NOMO-1 (cell line): Measurements from ENCODE around the gene FASTKD2.

Experiments
- DNase-seq, 2 experiments: peaks; one replicate each; lab custom pipeline; 2025; ENCODE audit not compliant: unreplicated experiment in 2 of 2; lab: John Stamatoyannopoulos, UW

Gene FASTKD2

DNA sequence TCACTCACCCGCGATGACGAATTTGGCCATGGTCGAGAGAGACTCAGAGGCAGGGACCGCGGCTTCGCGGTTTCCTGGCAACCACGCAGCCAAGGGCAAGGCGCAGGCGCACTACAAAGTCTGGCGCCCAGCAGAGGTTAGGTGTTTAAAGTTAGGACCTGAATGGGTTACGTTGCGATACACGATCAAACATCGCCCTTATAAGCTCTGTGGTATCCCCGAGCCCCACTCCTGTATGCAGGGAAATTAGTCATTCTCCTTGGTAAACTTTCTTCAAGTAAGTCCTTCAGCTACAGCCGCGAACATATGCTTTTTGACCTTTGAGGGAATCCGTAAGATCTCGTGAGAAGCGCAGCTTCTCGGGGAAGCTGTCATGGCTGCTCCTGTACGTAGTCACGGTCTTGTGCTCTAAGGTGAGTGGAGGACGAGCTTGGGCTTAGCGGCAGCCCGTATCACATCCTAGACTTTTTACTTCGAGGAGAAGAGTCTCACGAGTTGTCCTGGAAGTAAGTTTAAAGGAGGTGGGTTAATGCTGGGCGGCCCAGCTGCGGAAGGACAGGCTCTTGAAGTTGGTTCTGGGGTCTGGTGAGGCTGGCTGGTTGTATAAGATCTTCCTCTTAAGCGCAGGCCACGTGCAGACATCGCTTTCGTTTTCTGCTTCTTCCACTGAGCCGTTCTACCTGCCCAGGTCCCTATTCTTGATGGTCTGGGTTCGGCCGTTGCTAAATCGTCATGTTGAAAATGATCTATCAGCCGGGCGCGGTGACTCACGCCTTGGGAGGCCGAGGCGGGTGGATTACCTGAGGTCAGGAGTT, at the start of gene FASTKD2, which contains the start of gene MDH1B:
Gene FASTKD2 (plus strand): TSS at position 365 of the 815 bp plus-strand sequence. CDS start 1,088 bp downstream, outside the sequence.
Gene MDH1B (minus strand): TSS at position 87 of the 815 bp plus-strand sequence. CDS start 57 bp downstream, at position 30.
- peak; percentile 84 to 94 for DNase-seq

DNA sequence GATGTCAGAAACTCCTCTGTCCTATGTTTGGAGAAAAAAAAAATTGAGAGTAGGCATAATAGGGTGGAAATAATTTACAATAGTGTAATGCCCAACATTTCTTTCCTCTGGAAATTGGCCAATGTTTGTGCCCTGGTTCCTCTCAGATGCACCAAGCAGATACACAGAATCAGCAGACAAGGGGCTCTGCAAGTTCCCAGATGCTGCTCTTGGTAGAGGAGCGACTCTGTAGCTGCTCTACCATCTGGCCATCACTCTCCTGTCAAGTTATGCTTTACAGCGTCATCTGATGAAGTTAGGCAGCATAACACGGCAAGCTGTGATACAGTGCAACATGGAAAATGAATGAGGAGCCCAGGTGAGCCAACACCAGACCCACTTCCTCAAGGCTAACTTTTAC, 48.8 kb upstream of the FASTKD2 start:
- DNase-seq: no peak

DNA sequence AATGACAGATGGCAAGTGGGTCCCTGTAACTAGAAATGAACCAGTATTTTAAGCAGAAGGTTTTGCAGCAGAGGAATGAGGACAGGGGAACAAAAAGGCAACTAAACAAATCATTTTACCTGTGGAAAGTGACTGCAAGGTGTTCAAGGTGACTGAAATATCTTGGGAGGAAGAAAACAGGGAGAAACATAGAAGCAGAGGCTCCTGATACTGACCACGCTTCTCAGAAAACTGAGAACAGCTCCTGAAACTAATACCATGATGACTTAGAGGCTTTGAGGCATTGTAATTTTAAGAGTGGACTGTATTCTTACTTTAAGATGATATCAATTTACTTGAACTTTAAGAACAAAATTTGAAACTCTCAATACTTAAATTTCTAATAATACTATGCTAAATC, 47.1 kb upstream of the FASTKD2 start, which contains the start of gene DYTN:
Gene DYTN (minus strand): TSS at position 101 of the 400 bp plus-strand sequence. CDS start 117 bp downstream, outside the sequence.
- DNase-seq: no peak

DNA sequence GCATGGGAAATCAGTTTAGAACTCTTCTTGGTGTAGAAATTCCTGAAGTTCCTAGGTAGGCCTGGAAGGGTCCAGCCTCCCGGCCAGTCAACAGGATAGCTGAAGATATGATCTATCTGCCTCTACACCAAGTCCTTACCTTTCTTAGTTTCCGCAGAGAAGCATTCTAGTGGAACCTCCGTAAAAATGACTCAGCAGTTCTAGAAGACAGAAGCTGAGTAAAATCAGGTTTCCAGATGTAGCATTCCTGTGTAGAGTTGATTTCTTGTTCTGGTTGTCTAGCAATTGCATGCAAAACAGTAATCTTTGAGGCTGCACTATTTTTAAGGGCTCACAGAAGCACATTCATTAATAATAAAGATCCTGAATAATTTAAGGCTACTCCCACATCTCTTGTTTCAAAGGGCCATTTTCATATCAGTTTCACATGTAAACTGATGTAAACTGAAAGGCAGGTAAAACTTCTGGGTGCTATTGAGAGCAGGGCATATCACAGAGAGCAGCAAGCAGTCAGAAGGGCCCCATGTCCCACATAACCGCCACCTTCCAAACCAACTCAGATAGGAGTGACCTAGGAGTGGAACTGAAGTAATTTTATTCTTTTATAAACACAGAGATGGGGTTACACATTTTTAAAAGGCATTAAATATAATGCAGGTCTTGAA, 44.0 kb upstream of the FASTKD2 start:
- DNase-seq: no peak

DNA sequence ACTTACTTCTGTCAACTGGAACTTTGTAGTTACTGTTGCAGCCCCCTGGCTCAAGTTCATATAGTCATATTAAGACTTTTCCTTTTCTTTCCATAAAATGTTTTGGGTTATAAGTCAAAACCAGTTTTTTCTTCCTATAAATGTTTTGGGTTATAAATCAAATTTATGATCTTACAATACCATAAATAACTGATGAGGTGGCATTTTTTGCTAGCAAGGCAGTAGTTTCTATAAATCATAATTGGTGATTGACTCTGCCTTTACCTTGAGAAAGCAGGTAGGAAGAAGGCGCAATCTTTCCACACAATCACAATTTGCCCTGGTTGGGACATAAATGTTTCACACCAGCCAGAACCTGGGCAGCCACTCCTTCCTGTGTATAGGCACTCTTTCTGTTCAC, 42.1 kb upstream of the FASTKD2 start:
- DNase-seq: no peak

DNA sequence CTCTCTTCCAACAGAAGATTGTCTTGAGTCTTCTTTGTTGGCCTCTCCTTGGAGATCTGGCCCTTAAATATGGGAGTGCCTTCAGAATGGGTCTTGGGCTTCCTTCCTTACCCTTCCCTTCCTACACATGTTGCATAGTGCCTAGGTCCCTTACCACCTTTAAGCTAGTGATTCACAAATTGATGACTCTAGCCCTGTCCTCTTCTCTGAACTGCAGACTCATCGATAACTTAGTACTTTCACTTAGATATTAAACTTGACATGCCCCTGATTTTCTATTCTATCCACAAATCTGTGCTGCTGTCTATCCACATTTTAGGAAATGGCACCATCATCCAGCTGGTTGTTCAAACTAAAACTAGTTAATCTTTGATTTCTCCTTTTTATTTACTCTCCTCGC, 38.1 kb upstream of the FASTKD2 start:
- DNase-seq: no peak

DNA sequence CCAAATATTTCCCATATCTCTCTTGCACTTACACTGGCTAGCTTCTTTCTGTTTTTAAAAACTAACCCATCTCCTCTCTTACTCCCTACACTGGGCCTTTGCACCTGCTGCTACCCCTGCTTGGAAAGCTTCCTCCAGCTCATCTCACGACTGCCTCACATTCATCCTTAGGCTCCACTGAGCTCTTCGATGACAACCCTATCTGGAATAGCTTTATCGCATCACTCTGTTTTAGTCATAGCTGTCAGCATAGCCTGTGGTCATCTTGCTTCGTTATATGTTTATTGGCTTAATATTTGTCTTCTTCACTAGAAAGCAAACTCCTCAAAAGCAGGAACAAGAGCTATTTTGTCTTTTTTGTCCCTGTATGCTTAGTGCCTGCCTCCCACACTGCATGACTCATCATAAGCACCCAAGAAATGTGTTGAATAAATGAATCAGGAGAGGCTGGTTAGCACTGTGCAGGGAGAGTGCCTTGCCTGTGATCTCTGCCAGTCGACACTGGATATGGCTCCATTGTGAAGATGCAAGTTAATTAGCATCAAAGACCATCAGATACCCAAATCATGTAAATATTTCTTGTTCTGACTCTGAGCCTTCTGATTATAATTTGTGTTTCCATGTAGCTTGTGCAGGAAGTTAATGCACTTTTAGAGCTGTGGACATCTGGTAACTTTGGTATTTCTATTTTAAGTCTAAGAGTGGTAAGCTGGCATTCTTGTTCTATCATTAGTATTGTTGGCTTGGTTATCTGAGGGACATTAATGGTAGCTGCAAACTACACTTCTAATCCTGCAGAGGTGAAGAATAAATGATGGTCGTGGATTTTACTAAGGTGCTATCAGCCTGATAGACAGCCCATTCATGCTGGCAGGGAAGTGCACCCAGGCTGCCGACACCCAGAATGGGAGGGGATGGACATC, 36.9 kb upstream of the FASTKD2 start:
- DNase-seq: no peak

DNA sequence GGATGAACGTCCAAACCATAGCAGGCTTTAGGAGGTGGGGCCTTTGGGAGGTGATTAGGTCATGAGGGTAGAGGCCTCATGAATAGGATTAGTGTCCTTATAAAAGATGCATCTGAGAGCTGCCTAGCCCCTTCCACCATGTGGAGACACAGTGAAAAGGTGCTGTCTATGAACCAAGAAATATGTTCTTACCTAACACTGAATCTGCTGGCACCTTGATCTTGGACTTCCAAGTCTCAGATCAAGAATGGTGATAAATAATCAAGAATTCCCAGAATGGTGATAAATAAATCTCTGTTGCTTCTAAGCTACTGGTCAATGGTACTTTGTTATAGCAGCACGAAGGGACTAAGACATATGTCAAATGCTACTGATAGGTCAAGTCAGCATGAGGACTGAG, 32.1 kb upstream of the FASTKD2 start:
- no peak for DNase-seq

DNA sequence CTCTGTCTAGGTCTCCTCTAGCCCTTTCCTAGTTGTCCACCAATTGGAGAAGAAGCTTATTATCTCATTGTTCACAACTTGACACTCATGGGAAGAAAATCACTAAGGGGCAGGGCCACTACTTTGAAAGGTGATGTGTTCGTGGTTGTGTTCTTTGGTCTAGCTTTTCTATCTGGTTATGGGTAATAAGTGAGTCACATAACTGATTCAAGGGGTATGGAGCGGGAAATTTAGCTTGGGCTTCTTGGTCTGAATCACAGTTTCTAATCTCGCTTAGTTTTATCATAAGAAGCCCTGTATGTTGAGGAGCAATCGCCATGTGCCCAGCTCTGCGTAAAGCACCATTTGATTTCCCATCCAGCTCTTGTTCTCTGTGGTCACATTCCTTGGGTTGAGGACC, 28.5 kb upstream of the FASTKD2 start:
- no peak for DNase-seq

DNA sequence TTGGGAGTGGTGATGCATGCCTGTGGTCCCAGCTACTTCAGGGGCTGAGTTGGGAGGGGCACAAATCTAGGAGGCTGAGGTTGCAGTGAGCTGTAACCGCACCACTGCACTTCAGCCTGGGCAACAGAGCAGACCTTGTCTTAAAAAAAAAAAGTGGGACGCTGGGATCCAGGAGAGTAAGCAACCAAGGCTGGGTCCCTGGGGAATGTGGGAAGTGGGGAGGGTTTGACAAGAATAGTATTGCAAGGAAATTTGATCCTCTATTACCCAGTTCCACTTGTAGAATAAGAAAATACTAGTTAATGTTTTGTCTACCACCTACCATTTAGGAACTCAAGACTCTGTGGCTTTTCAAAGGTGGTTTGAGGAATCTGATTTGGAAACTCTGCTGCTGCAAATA, 26.1 kb upstream of the FASTKD2 start:
- DNase-seq: no peak

DNA sequence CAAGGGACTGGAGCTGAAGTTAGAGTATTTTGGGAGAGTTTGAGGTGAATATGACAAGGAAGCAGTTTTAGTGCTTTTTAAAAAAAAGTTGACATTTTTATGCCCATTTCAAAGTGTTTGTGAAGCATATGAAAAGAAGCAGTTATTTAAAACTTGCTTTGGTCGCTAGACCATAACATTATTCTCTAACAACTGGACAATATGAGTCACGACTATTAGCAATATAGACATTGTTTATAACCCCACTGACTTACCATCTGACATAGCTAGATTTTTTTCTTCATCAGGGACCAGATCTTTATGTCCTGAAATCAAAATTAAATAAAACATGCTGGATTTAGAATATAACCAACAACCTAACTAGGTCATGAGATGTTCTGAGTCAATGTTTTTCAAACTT, 24.6 kb upstream of the FASTKD2 start:
- DNase-seq: no peak

DNA sequence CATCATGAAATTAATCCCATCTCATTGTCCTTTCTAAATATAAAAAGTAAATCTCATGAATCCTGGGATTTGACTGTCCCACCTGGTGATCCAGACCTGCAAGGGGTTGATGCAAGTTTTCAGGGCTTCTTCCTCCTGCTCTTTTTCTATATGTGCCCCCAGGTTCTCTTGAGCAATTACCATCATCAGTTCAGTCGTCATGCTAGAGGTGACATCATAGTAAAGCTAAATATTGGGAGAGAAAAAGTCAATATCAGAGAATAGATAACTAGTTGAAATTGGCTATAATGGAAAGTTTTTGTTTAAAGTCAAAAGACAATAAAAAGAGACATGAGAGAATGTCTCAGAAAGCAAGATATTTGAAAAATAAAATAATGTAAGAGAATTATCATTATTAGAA, 8.6 kb upstream of the FASTKD2 start:
- no peak for DNase-seq

DNA sequence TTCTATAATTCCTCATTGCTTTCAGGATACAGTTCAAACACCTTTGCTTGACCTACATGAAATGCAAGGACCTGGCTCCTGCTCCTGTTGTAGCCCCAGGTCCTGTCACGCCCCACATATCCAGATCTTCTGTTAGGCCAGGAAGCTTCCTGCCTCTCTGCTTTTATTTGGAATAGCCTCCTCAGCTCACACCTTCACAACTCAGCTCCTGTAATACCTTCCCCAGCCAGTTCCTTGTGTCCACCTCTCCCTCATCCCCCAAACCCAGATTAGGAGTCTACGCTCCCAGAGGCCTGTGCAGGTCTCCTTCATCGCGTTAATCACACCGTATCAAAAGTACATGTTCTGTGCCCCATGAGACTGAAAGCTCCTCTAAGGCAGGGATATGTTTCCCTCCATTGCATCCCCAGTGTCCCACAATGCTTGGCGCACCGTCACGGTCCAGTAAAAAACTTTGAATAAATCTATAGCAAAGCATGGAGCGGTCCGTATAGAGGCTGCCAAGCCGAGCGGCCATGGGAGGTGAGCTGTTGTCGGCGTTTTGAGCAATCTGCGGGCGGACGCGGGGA, 649 bp upstream of the FASTKD2 start:
- no peak for DNase-seq

DNA sequence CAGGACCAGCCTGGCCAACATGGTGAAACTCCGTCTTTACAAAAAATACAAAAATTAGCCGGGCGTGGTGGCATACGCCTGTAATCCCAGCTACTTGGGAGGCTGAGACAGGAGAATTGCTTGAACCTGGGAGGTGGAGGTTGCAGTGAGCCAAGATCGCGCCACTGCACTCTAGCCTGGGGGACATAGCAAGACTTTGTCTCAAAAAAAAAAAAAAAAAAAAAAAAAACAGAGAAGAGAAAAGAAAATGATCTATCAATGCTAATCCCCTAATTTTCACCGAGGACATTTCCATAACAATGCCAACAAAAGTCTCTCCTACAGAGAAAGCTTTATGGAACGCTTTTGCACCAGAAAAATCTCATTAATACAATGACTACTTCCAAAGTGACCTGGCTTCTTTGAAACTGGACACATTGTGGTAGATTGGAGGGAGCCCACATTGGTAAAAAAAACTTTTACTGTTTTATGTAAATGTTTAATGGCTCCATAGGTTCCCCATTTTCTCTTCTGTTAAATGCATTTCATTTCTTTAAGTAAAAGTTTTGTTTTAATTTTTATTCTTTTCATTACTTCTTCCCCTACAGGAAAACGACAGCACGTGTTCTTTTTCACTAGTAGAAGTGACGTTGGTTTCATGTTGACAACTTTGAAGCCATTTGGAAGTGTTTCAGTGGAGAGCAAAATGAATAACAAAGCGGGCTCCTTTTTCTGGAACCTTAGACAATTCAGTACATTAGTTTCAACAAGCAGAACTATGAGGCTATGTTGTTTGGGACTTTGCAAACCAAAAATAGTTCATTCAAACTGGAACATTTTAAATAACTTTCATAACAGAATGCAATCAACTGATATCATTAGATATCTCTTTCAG, 888 bp downstream of the FASTKD2 start:
- no peak for DNase-seq

DNA sequence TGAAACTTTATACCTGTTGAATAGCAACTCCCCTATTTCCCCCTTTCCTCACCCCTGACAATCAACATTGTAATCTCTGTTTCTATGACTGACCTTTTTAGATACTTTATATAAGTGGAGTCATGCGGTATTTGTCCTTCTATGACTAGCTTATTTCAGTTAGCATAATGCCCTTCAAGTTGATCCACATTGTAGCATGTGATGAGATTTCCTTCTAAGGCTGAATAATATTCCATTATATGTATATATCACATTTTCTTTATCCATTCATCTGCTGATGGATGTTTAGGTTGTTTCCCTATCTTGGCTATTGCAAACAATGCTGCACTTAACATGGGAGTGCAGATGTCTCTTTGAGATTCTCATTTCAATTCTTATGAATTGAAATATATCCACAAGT, 9.5 kb downstream of the FASTKD2 start:
- no peak for DNase-seq

DNA sequence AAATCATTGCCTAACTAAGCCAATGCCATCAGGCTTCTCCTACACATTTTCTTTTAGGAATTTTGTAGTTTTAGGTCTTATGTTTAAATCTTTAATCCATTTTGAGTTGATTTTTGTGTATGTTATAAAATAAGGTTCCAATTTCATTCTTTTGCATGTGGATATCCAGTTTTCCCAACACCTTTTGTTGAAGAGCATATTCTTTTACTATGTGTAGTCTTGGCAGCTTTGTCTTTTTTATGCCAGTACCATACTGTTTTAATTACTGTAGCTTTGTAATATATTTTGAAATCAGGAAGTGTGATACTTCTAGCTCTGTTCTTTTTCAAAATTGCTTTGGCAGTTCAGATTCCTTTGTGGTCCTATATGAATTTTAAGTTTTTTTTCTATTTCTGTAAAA, 11.0 kb downstream of the FASTKD2 start:
- no peak for DNase-seq

DNA sequence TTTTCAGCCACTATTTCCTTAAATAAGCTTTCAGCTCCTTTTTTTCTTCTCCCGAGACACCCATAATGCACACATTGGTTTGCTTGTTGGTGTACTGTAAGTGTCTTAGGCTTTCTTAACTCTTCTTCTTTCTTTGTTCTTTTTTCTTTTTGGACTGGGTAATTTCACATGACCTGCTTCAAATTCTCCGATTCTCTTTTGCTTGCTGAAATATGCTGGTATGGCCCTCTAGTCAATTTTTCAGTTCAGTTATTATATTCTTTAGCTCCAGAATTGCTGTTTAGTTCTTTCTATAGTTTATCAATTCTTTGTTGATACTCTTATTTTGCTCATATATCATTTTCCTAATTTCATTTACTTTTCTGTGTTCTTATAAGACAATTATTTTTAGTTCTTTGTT, 15.3 kb downstream of the FASTKD2 start:
- no peak for DNase-seq

DNA sequence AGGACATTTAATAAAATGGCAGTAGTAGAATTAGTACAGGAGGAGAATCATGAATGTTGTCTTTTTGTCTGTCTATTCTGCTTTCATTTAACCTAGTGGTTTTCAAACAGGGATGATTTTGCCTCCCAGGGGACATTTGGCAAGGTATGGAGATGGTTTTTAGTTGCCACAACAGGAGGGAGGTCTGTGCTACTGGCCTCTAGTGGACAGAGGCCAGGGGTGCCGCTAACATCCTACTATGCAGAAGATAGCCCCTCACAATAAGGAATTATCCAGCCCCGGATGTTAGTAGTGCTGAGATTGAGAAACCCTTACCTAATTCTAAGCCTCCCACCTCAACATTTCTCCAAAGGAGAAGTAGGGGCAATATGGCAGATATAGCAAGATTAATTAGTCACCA, 18.3 kb downstream of the FASTKD2 start:
- no peak for DNase-seq

DNA sequence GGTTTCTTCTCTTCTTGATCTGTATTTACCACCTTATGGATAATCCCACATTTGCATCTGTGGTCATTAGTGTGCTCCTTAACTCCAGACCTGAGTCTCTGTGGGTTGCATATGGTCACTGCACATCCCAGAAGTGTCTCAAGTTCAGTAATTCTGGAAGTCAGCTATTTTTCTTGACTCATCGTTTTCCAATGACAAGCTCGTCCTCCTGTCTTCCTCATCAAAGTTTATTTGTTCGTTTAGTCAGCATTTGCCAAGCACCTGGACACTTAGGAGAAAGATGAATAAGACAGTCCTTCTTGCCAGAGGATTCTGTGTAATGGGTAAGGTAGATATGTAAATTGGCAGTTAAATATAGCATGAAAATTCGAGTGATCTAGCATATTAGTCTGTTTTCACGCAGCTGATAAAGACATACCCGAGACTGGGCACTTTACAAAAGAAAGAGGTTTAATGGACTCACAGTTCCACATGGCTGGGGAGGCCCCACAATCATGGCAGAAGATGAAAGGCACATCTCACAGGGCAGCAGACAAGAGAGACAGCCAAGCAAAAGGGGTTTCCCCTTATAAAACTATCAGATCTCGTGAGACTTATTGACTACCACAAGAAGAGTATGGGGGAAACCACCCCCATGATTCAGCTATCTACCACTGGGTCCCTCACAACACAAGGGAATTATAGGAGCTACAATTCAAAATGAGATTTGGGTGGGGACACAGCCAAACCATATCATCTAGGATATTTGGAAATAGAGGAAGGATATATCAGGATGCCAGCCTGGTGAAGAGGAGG, 19.4 kb downstream of the FASTKD2 start:
- no peak for DNase-seq
